PFSK-1 (cell line): ENCODE measurements around the gene CDCA7L.

Experiments used
- FOXP2 ChIP-seq: optimal IDR thresholded peaks from 2 replicates; pipeline ENCODE3; 2011; ENCODE audit warnings: borderline replicate concordance, control low read depth, inconsistent platforms; ENCODE audit not compliant: insufficient read depth; ENCODE audit errors: extremely low read length, extremely low read depth
- POLR2AphosphoS5 ChIP-seq: IDR thresholded peaks from 2 replicates; pipeline ENCODE4 v1.6.1; 2012; ENCODE audit warnings: low read depth, mild to moderate bottlenecking, control low read depth, low read length, moderate library complexity
- REST ChIP-seq, 2 experiments: IDR thresholded peaks; 2 replicates each; pipeline versions ENCODE4 v1.6.1 to v1.8.0; 2011 to 2012; ENCODE audit warnings: low read depth in 2 of 2, low read length in 2 of 2, control low read depth in 1 of 2, inconsistent platforms in 1 of 2, mild to moderate bottlenecking in 1 of 2, moderate library complexity in 1 of 2; ENCODE audit not compliant: insufficient read depth in 1 of 2
- SIN3A ChIP-seq: IDR thresholded peaks from 2 replicates; pipeline ENCODE4 v1.6.1; 2012; ENCODE audit warnings: mild to moderate bottlenecking, low read length, moderate library complexity, borderline replicate concordance; ENCODE audit not compliant: insufficient read depth
- TAF1 ChIP-seq: IDR thresholded peaks from 2 replicates; pipeline ENCODE4 v1.6.1; 2012; ENCODE audit warnings: low read length, control low read depth, borderline replicate concordance; ENCODE audit not compliant: insufficient read depth

Gene CDCA7L

GRCh38 chr7:21941611-21942141 lies 4.0 kb downstream of the CDCA7L start:
- TF ChIP-seq POLR2AphosphoS5 (no peak), SIN3A (no peak), REST (IDR thresholded peaks at IDR 0.05; ENCODE audit: insufficient read depth in 1 of 2, low read depth in 2 of 2, low read length in 2 of 2) (no peak), FOXP2 (no peak), TAF1 (no peak)

GRCh38 chr7:21939858-21940372 lies 5.8 kb downstream of the CDCA7L start:
- TF ChIP-seq REST (IDR thresholded peaks at IDR 0.05; ENCODE audit: insufficient read depth in 1 of 2, low read depth in 2 of 2, low read length in 2 of 2) (no peak), TAF1 (no peak), POLR2AphosphoS5 (no peak), SIN3A (no peak), FOXP2 (no peak)

GRCh38 chr7:21939136-21939857 lies 6.4 kb downstream of the CDCA7L start:
- TF ChIP-seq REST (IDR thresholded peaks at IDR 0.05; ENCODE audit: insufficient read depth in 1 of 2, low read depth in 2 of 2, low read length in 2 of 2) (no peak), POLR2AphosphoS5 (no peak), TAF1 (no peak), SIN3A (no peak), FOXP2 (no peak)

GRCh38 chr7:21938463-21938862 lies 7.2 kb downstream of the CDCA7L start:
- TF ChIP-seq POLR2AphosphoS5: no peak
- no peak for TF ChIP-seq REST (IDR thresholded peaks at IDR 0.05; ENCODE audit: insufficient read depth in 1 of 2, low read depth in 2 of 2, low read length in 2 of 2)
- no peak for TF ChIP-seq TAF1
- TF ChIP-seq SIN3A: no peak
- no peak for TF ChIP-seq FOXP2

GRCh38 chr7:21934808-21935207 lies 10.9 kb downstream of the CDCA7L start:
- TF ChIP-seq POLR2AphosphoS5: no peak
- TF ChIP-seq TAF1: no peak
- no peak for TF ChIP-seq FOXP2
- no peak for TF ChIP-seq REST (IDR thresholded peaks at IDR 0.05; ENCODE audit: insufficient read depth in 1 of 2, low read depth in 2 of 2, low read length in 2 of 2)
- no peak for TF ChIP-seq SIN3A
